HCT116 (cell line): ENCODE data around the gene TNS3. TPM values are rescaled to one million over a fixed set of nuclear protein-coding genes. Genes with fewer than 3 reads are reported as not detected.

ENCODE experiments used
- ATAC-seq: fragments of 200-7000 bp; cut with Tn5 transposase; 2 replicates; pipeline ENCODE4 v1.9.1; 2020; ENCODE audit warnings: mild to moderate bottlenecking, moderate library complexity
- BruUV-seq: library from RNA; stranded (reverse); fragments of 400-500 nt; replicated peaks from 2 replicates; lab custom pipeline; 2021; lab: Mats Ljungman, UMichigan
- CTCF ChIA-PET: fragments of 300-600 bp; sonication (Branson Sonifier 250); formaldehyde crosslinking; loops from one replicate; lab custom pipeline; 2021; ENCODE audit warnings: antibody characterized with exemption; lab: Charles Lee
- POLR2A ChIA-PET: fragments of 300-600, 350-600 bp; sonication (Branson Sonifier 250); formaldehyde crosslinking; loops from one replicate; lab custom pipeline; 2021; ENCODE audit warnings: antibody characterized with exemption; lab: Charles Lee
- RAD21 ChIA-PET, 2 experiments: fragments of 300-600 bp; sonication (Branson Sonifier 250); formaldehyde crosslinking; loops; one replicate each; lab custom pipeline; 2023; ENCODE audit warnings: low total read pairs in 2 of 2; ENCODE audit not compliant: uncharacterized antibody in 2 of 2, unreplicated experiment in 2 of 2, low non-redundant PET in 1 of 2; lab: Charles Lee
- DNase-seq: peaks from one replicate; pipeline ENCODE4 v3.0.0-alpha.2; 2010; ENCODE audit warnings: low read depth, low spot score
- H2AFZ ChIP-seq: fragments of 200-600 bp; shearing (Covaris generic), sonication (generic); 2 replicates; pipeline ENCODE4 v1.6.1; 2017; ENCODE audit warnings: low read depth, mixed run types, mixed read lengths, antibody characterized with exemption, low read length; ENCODE audit not compliant: poor library complexity, severe bottlenecking
- H3K27ac ChIP-seq: 2 replicates; pipeline ENCODE4 v1.5.1; 2012; ENCODE audit warnings: low read depth, low read length
- H3K27me3 ChIP-seq: fragments of 200-600 bp; sonication (generic); 2 replicates; pipeline ENCODE4 v1.6.1; 2016; ENCODE audit warnings: mixed run types, low read length, mixed read lengths; ENCODE audit not compliant: insufficient read depth
- H3K36me3 ChIP-seq, 2 experiments: fragments of 200-500 bp in 1 of 2; fragments of 200-600 bp in 1 of 2; sonication (Bioruptor generic) in 1 of 2; sonication (generic) in 1 of 2; 2 replicates each; pipeline versions ENCODE4 v1.5.1 to v1.6.1; 2014 to 2016; ENCODE audit warnings: low read length in 2 of 2, inconsistent platforms in 1 of 2, mixed read lengths in 1 of 2, mixed run types in 1 of 2; ENCODE audit not compliant: insufficient read depth in 2 of 2, control insufficient read depth in 1 of 2
- H3K4me1 ChIP-seq, 2 experiments: fragments of 200-600 bp in 1 of 2; sonication (generic) in 1 of 2; 2 replicates each; pipeline versions ENCODE4 v1.5.1 to v1.6.1; 2012 to 2017; ENCODE audit warnings: low read length in 2 of 2, inconsistent platforms in 1 of 2, mild to moderate bottlenecking in 1 of 2, mixed read lengths in 1 of 2, mixed run types in 1 of 2, moderate library complexity in 1 of 2; ENCODE audit not compliant: insufficient read depth in 2 of 2, control insufficient read depth in 1 of 2
- H3K4me2 ChIP-seq: fragments of 200-600 bp; sonication (generic); 2 replicates; pipeline ENCODE4 v1.6.1; 2017; ENCODE audit warnings: mixed run types, low read length, mixed read lengths
- H3K4me3 ChIP-seq, 2 experiments: fragments of 200-600 bp in 1 of 2; sonication (generic) in 1 of 2; replicated peaks in 1 of 2; 2 replicates each; pipeline ENCODE4 v1.5.1; 2011 to 2016; ENCODE audit warnings: low read length in 2 of 2, control low read depth in 1 of 2, low read depth in 1 of 2, mild to moderate bottlenecking in 1 of 2, mixed read lengths in 1 of 2, mixed run types in 1 of 2
- H3K79me2 ChIP-seq: fragments of 200-600 bp; sonication (generic); 2 replicates; pipeline ENCODE4 v1.6.1; 2017; ENCODE audit warnings: mild to moderate bottlenecking, mixed run types, low read length, moderate library complexity, mixed read lengths; ENCODE audit not compliant: insufficient read depth
- H3K9ac ChIP-seq: fragments of 200-600 bp; sonication (generic); 2 replicates; pipeline ENCODE4 v1.6.1; 2016; ENCODE audit warnings: low read length, mixed read lengths
- H3K9me2 ChIP-seq: fragments of 200-600 bp; sonication (generic), shearing (Covaris generic); 2 replicates; pipeline ENCODE4 v1.6.1; 2017; ENCODE audit warnings: mixed run types, mild to moderate bottlenecking, moderate library complexity; ENCODE audit not compliant: insufficient read depth
- H3K9me3 ChIP-seq, 2 experiments: fragments of 200-500 bp in 1 of 2; fragments of 200-600 bp in 1 of 2; sonication (Bioruptor generic) in 1 of 2; sonication (generic) in 1 of 2; 2 replicates each; pipeline ENCODE4 v1.6.1; 2014 to 2017; ENCODE audit warnings: low read length in 2 of 2, mixed read lengths in 2 of 2, inconsistent platforms in 1 of 2, low read depth in 1 of 2, mild to moderate bottlenecking in 1 of 2, mixed run types in 1 of 2, moderate library complexity in 1 of 2; ENCODE audit not compliant: control insufficient read depth in 1 of 2, insufficient read depth in 1 of 2
- H4K20me1 ChIP-seq: fragments of 200-600 bp; sonication (generic), shearing (Covaris generic); 2 replicates; pipeline ENCODE4 v1.6.1; 2017; ENCODE audit warnings: mixed run types, mild to moderate bottlenecking, moderate library complexity; ENCODE audit not compliant: insufficient read depth
- CBX3 ChIP-seq: IDR thresholded peaks from 2 replicates; pipeline ENCODE4 v1.6.1; 2012; ENCODE audit warnings: low read depth
- EGR1 ChIP-seq: IDR thresholded peaks from 2 replicates; pipeline ENCODE4 v1.6.1; 2012; ENCODE audit warnings: low read depth
- EZH2phosphoT487 ChIP-seq: fragments of 200-600 bp; IDR thresholded peaks from 2 replicates; pipeline ENCODE4 v1.6.1; 2018; ENCODE audit warnings: antibody characterized with exemption, borderline replicate concordance
- JUND ChIP-seq: IDR thresholded peaks from 2 replicates; pipeline ENCODE4 v1.6.1; 2012
- POLR2A ChIP-seq: IDR thresholded peaks from 2 replicates; pipeline ENCODE4 v1.7.0; 2011; ENCODE audit warnings: borderline replicate concordance; ENCODE audit not compliant: insufficient read depth, insufficient read length; ENCODE audit errors: extremely low read depth
- POLR2AphosphoS5 ChIP-seq: IDR thresholded peaks from 2 replicates; pipeline ENCODE4 v1.6.1; 2011; ENCODE audit warnings: mild to moderate bottlenecking, low read depth, low read length, moderate library complexity
- RAD21 ChIP-seq: IDR thresholded peaks from 2 replicates; pipeline ENCODE4 v1.6.1; 2012; ENCODE audit warnings: low read depth, mild to moderate bottlenecking
- SIN3A ChIP-seq: IDR thresholded peaks from 2 replicates; pipeline ENCODE4 v1.6.1; 2012; ENCODE audit warnings: low read depth
- SRF ChIP-seq: IDR thresholded peaks from 2 replicates; pipeline ENCODE4 v1.6.1; 2012; ENCODE audit warnings: low read depth
- ZNF274 ChIP-seq: fragments of 200-500 bp; sonication (Bioruptor generic); IDR thresholded peaks from 2 replicates; pipeline ENCODE4 v1.6.1; 2014; ENCODE audit warnings: mild to moderate bottlenecking, low read depth, low read length, inconsistent platforms
- intact Hi-C: fragments of 100-400 bp; cut with micrococcal nuclease; formaldehyde crosslinking; loops from 2 replicates; pipeline ENCODE4 v1.10.0; 2022
- total RNA-seq: library from RNA; stranded (reverse); gene quantifications from one replicate; pipeline ENCODE4 v1.2.1, GENCODE V29; 2021; ENCODE audit not compliant: unreplicated experiment
- TF ChIP-seq, protein P1 (sequence below): IDR thresholded peaks from 2 replicates; pipeline ENCODE4 v1.6.1; 2012; ENCODE audit warnings: low read depth
- TF ChIP-seq, protein P2 (sequence below): IDR thresholded peaks from 2 replicates; pipeline ENCODE4 v1.6.1; 2012
- TF ChIP-seq, protein P3 (sequence below): IDR thresholded peaks from 2 replicates; pipeline ENCODE4 v1.6.1; 2011; ENCODE audit warnings: mild to moderate bottlenecking, low read length, moderate library complexity; ENCODE audit not compliant: insufficient replicate concordance; ENCODE audit errors: extremely low read depth

Gene TNS3
- total RNA-seq, 1 experiment from 2014 or later: 9.1 TPM

DNA sequence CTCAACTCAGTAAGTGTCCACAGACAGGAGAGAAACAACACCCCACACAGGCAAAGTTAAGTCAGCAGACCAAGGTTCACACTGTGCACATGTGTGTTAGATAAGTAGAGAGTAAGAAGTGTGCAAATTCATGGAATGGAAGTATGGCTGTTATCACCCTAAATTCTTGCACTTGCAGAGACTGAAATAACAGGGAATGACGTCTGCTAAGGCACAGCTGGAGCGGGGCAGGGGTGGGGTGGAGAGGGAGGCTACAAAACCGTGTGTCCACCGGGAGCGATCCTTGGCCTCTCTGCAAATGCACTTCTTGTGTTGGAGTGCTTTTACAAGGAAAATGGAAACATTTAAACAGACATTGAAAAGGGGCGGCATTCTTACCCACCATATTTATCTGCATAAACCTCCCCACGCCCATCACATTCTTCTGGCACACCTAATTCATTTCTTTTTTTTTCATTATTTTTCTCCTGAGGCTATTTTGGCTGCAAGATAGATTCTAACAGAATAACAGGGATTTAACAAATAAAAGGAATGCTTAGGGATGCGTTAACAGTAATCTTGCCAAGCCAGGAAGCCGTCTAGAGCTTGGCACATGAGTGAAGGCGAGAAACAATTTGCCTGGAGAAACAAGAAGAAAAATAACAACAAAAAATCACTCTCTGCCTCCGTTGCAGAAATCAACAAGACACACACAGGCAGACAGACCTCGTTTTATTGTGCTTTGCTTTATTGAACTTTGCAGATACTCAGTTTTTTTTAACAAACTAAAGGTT lies 30.1 kb downstream of the TNS3 start:
- Histone ChIP-seq H3K4me1 (peaks cover 19 to 31% of the 10 kb centered on the region in 2 experiments), H3K27ac (no peak overlapping the region), H3K79me2 (no peaks in the 10 kb centered on the region), H3K4me2 (no peak overlapping the region), H2AFZ (no peak overlapping the region), H3K4me3 (no peak overlapping the region), H3K9me3 (no peaks in the 10 kb centered on the region), H3K36me3 (no peaks in the 10 kb centered on the region), H3K27me3 (no peaks in the 10 kb centered on the region), H3K9ac (no peak overlapping the region), H4K20me1 (no peaks in the 10 kb centered on the region), H3K9me2 (no peaks in the 10 kb centered on the region)
- DNase-seq: no peak
- RAD21 ChIA-PET: interaction anchor here in 1 of 2 experiments (0.6 kb wide), 1 partner anchor 55 kb away, joined by 3 read pairs; no protein-coding TSS in a partner anchor
- CTCF ChIA-PET: interaction anchor here (1.3 kb wide), 1 partner anchor 107 kb away, joined by 4 read pairs; no protein-coding TSS in a partner anchor
- POLR2A ChIA-PET: no interaction called here
- intact Hi-C loops: no loop called here
- no TSS peak for BruUV-seq
- ATAC-seq: no peak
- TF ChIP-seq, protein P1, sequence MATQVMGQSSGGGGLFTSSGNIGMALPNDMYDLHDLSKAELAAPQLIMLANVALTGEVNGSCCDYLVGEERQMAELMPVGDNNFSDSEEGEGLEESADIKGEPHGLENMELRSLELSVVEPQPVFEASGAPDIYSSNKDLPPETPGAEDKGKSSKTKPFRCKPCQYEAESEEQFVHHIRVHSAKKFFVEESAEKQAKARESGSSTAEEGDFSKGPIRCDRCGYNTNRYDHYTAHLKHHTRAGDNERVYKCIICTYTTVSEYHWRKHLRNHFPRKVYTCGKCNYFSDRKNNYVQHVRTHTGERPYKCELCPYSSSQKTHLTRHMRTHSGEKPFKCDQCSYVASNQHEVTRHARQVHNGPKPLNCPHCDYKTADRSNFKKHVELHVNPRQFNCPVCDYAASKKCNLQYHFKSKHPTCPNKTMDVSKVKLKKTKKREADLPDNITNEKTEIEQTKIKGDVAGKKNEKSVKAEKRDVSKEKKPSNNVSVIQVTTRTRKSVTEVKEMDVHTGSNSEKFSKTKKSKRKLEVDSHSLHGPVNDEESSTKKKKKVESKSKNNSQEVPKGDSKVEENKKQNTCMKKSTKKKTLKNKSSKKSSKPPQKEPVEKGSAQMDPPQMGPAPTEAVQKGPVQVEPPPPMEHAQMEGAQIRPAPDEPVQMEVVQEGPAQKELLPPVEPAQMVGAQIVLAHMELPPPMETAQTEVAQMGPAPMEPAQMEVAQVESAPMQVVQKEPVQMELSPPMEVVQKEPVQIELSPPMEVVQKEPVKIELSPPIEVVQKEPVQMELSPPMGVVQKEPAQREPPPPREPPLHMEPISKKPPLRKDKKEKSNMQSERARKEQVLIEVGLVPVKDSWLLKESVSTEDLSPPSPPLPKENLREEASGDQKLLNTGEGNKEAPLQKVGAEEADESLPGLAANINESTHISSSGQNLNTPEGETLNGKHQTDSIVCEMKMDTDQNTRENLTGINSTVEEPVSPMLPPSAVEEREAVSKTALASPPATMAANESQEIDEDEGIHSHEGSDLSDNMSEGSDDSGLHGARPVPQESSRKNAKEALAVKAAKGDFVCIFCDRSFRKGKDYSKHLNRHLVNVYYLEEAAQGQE: no peak
- TF ChIP-seq POLR2AphosphoS5 (no peak), CBX3 (no peak), ZNF274 (no peak), EZH2phosphoT487 (no peak), RAD21 (no peak), POLR2A (no peak), SRF (no peak), JUND (no peak), SIN3A (no peak), EGR1 (no peak)
- TF ChIP-seq, protein P2, sequence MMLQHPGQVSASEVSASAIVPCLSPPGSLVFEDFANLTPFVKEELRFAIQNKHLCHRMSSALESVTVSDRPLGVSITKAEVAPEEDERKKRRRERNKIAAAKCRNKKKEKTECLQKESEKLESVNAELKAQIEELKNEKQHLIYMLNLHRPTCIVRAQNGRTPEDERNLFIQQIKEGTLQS: no peak
- TF ChIP-seq, protein P3, sequence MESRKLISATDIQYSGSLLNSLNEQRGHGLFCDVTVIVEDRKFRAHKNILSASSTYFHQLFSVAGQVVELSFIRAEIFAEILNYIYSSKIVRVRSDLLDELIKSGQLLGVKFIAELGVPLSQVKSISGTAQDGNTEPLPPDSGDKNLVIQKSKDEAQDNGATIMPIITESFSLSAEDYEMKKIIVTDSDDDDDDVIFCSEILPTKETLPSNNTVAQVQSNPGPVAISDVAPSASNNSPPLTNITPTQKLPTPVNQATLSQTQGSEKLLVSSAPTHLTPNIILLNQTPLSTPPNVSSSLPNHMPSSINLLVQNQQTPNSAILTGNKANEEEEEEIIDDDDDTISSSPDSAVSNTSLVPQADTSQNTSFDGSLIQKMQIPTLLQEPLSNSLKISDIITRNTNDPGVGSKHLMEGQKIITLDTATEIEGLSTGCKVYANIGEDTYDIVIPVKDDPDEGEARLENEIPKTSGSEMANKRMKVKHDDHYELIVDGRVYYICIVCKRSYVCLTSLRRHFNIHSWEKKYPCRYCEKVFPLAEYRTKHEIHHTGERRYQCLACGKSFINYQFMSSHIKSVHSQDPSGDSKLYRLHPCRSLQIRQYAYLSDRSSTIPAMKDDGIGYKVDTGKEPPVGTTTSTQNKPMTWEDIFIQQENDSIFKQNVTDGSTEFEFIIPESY: no peak
